ENCODE measurements around the gene SEL1L. TPM values are rescaled to one million over a fixed set of nuclear protein-coding genes. Genes with fewer than 3 reads are reported as not detected.
"Not testable (repeated sequence)": the region's sequence is repeated elsewhere in the genome, so short reads cannot be mapped to it uniquely, and the experiment has no call there.

The SEL1L gene
- 54.0 and 58.8 TPM in 2 replicates for total RNA-seq

- DNase-seq (ENCODE audit: low read depth in 2 of 2): peak; percentile 99 to 100
Measured at GRCh38 chr14:81533536-81534343, at the start of gene SEL1L. TSS of gene SEL1L (minus strand) at chr14:81533853. CDS start at chr14:81533744, 109 bp downstream.

DNA sequence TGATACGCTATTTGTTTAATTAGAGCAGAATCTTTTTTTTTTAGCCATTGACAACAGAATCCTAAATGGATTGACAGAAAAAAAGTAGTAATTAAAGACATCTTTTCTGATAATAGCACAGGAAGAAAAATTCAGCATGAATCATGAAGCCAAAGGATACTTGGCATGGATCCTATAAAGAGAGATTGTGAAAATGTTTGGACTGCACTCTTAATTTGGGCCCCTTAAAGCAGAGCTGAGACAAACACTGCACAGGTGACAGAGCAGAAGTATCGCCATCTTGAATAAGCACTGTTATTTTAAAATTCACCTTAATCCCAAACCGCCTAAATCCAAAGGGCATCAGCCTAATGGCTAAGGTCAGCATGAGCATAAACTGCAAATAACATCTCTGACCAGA, 48.8 kb upstream of the SEL1L start:
- no peak for DNase-seq (ENCODE audit: low read depth in 2 of 2)

- no peak for DNase-seq (ENCODE audit: low read depth in 2 of 2)
Measured at GRCh38 chr14:81579115-81579514, 45.5 kb upstream of the SEL1L start.

GRCh38 chr14:81571437-81571836, 37.8 kb upstream of the SEL1L start:
- DNase-seq (ENCODE audit: low read depth in 2 of 2): no peak

DNA sequence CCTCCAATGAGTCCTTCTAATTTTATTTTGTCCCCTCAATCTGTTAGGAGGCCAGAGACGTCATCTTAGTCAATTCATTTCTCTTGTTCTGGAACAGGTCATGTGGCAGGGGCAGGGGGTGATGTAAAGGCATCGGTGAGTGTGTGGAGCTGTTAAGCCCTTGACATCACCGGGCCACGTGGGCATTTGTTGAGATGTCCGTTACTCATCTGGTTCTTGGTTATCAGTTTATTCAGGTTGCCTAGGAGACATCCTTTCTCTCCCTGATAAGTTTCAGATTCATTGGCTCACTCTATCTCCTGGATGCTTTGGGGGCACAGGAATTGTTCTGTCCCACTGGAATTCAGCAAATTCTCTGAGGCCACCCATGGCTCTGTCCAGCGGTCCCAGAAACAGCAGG, 33.6 kb upstream of the SEL1L start:
- DNase-seq (ENCODE audit: low read depth in 2 of 2): no peak

DNA sequence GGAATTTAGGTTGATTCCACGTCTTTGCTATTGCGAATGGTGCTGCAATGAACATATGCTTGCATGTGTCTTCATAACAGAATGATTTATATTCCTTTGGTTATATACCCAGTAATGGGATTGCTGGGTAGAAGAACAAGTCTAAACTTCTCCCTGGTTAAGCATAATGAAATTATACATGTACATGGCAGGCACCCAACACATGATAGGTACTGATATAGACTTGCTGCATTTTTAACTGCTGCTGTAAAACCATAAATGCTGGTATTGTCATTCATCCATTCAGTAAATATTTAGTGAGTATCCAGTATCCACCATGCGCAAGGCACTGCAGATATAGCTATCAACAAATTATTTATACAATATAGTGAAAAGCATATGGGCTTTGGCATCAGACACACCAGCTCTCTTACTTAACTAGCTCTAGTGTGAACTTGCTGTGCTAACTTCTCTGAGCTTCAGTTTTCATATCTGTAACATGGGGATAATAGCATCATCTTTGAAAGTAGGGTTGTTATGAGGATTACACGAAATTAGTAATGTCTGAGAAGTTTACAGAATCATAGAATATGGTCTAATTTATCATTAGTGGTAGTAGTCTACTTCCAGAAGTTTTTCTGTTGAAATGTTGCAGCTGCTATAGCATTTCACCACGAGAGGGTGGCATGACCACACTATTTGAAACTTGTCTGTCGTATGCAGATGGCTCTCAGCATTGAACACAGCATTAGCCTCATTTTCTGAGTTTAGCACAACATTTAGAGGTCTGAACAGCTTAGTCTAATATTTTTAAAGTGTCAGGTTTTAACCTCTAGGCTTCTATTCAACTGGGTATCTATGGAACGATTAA, 32.0 kb upstream of the SEL1L start:
- DNase-seq (ENCODE audit: low read depth in 2 of 2): peak in 1 of 2 donors; percentile 4

DNA sequence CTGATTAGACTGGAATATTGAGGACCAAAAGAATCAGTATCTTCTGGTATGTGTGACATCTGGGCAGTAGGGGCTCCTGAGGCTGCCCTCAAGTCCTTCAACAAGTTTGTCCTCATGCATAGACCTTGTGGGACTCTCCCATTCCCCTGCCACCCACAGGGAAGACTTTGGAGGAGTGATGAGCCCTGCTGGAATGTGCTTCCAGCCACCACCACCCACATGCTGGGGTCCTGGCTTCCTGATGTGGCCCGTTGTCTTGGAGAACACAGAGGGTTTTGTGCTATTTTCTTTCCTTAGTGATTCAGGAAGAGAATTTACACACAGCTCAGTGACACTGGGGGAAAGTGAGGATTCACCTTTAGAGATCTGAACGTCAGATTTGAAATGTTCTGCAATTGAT, 29.2 kb upstream of the SEL1L start:
- no peak for DNase-seq (ENCODE audit: low read depth in 2 of 2)

DNA sequence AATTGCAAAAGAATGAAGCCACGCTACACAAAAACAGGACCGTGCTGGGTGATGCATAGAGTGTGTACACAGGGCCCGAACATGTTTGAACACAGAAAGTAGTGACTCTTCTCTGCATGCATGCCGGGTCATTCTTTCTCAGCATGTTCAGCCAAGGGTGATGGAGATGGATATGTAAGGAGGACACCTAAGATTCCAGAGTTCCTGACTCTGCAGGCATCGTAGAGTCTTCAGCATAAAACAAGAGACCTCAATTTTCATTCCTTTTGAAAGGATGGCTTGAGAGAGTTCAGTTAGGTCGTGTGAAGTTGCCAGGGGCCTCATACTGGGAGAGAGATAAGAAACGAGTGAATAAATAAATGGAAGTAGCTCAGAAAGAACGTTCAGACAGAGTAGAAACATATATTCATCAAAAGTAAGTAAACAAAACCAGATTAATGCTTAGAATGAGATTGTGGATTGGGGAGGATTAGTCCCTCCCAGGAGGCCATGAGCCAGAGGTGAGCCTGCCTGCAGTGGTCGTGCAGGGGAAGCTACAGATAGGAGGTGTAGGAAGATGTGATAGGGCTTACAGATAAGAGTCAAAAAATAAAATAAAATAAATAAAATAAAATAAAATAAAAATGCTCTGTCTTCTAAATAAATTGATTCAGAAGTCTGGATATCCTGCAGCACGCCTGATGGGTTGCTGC, 27.6 kb upstream of the SEL1L start:
- DNase-seq (ENCODE audit: low read depth in 2 of 2): no peak

DNA sequence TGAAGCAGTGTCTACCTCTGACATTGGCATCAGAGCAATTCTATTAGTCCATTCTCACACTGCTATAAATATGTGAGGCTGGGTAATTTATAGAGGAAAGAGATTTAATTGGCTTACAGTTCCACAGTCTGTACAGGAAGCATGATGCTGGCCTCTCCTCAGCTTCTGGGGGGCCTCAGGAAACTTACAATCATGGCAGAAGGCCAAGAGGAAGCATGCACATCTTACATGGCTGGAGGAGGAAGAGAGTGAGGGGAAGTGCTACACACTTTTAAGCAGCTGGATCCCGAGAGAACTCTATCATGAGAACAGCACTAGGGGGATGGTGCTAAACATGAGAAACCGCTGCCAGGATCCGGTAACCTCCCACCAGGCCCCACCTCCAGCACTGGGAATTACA, 25.7 kb upstream of the SEL1L start:
- DNase-seq (ENCODE audit: low read depth in 2 of 2): peak in 1 of 2 donors; percentile 4

GRCh38 chr14:81557146-81557545, 23.5 kb upstream of the SEL1L start:
- no peak for DNase-seq (ENCODE audit: low read depth in 2 of 2)

DNA sequence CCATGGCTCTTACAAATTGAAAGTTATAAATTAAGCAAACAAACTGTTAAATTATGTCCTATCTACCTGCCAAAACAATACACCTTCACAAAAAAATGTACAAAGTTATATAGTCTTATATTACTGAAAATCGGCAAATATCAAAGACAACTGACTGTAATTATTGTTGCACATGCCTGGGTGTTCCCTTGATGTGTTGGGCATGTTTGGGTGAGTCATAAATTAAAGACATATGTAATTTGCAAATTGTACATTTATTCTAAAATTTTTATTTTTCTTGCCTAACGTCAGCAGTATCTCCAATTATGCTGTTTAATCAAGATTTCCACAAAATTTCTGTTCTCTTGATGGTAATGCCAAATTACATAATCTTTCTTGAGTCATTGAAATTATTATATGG, 22.0 kb upstream of the SEL1L start:
- no peak for DNase-seq (ENCODE audit: low read depth in 2 of 2)

DNA sequence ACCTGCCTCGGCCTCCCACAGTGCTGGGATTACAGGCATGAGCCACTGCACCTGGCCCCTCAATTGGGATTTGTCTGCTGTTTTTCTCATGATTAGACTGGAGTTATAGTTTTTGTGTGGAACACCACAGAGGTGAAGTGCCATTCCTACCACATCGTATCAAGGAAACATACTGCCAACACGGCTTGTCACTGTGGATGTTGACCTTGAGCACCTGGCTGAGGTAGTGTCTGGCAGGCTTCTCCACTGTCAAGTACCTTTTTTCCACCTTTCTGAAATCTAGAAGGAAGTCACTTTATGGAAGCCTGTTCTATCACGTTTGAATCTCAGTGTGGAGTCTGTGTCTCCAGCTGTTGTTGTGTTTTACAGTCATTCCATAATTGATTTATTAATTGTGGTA, 21.4 kb upstream of the SEL1L start:
- DNase-seq (ENCODE audit: low read depth in 2 of 2): no peak

GRCh38 chr14:81551471-81551870, 17.8 kb upstream of the SEL1L start:
- no peak for DNase-seq (ENCODE audit: low read depth in 2 of 2)

DNA sequence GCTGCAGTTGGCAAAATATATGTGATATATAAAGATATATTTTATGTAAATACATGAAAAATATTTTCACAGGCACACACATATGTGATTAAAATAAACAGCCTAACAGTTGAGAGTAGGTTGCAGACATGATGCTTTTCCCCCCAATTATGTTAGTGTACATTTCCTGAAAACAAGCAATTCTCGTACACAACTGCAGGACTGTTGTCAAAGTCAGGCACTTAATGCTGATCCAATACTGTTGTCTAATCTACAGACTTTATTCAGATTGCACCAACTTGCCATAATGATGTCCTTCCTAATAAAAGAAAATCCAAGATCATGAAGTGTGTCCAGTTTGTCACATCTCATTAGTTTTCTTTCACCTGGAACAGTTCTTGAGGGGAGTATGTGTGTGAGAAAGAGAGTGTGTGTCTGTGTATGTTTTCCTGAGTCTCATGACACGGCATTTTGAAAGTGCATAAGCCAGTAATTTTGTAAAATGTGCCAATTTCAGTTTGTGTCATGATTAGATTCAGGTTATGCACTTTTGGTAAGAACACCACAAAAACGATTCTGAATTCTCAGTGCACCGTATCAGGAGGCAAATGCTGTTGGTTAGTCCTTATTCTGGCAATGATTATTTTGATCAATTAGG, 16.5 kb upstream of the SEL1L start:
- no peak for DNase-seq (ENCODE audit: low read depth in 2 of 2)

DNA sequence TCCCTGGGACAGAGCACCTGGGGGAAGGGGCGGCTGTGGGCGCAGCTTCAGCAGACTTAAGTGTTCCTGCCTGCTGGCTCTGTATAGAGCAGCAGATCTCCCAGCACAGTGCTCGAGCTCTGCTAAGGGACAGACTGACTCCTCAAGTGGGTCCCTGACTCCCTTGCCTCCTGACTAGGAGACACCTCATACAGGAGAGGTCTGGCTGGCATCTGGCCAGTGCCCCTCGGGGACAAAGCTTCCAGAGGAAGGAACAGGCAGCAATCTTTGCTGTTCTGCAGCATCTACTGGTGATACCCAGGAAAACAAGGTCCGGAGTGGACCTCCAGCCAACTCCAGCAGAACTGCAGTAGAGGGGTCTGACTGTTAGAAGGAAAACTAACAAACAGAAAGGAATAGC, 7.6 kb upstream of the SEL1L start:
- DNase-seq (ENCODE audit: low read depth in 2 of 2): not testable (repeated sequence)

GRCh38 chr14:81537193-81537592, 3.5 kb upstream of the SEL1L start:
- DNase-seq (ENCODE audit: low read depth in 2 of 2): no peak

GRCh38 chr14:81536241-81536771, 2.7 kb upstream of the SEL1L start:
- DNase-seq (ENCODE audit: low read depth in 2 of 2): no peak

GRCh38 chr14:81535396-81536164, 1.9 kb upstream of the SEL1L start:
- no peak for DNase-seq (ENCODE audit: low read depth in 2 of 2)

GRCh38 chr14:81534510-81535074, 939 bp upstream of the SEL1L start:
- no peak for DNase-seq (ENCODE audit: low read depth in 2 of 2)

- no peak for DNase-seq (ENCODE audit: low read depth in 2 of 2)
Measured at GRCh38 chr14:81533212-81533535, 479 bp downstream of the SEL1L start.

Measured in dermis microvascular lymphatic vessel endothelial cell (primary cell).